Endothelial cell of umbilical vein (primary cell): ENCODE results near the gene INPP5A.

Source experiments
- EZH2 ChIP-seq: IDR thresholded peaks from 2 replicates; pipeline ENCODE4 v1.6.1; 2012; ENCODE audit warnings: borderline replicate concordance, low read depth, mild to moderate bottlenecking, moderate library complexity, low read length, inconsistent platforms; ENCODE audit not compliant: severe bottlenecking
- FOS ChIP-seq: IDR thresholded peaks from 2 replicates; pipeline ENCODE4 v1.6.1; 2011; ENCODE audit warnings: mild to moderate bottlenecking, low read length, moderate library complexity, borderline replicate concordance; ENCODE audit not compliant: insufficient read depth
- GATA2 ChIP-seq: IDR thresholded peaks from 2 replicates; pipeline ENCODE4 v1.7.0; 2011; ENCODE audit warnings: low read depth, mild to moderate bottlenecking, moderate library complexity, mixed read lengths, low read length; ENCODE audit not compliant: insufficient read length, insufficient read depth
- JUN ChIP-seq: IDR thresholded peaks from 2 replicates; pipeline ENCODE4 v1.6.1; 2011; ENCODE audit warnings: borderline replicate concordance, low read depth; ENCODE audit not compliant: insufficient read length, insufficient read depth
- MAX ChIP-seq: IDR thresholded peaks from 2 replicates; pipeline ENCODE4 v1.6.1; 2011; ENCODE audit not compliant: insufficient read depth, insufficient read length
- MYC ChIP-seq: IDR thresholded peaks from one replicate; pipeline ENCODE4 v1.6.1; 2011; ENCODE audit warnings: mild to moderate bottlenecking, low read depth, low read length
- POLR2A ChIP-seq: IDR thresholded peaks from 2 replicates; pipeline ENCODE4 v1.6.1; 2012; ENCODE audit warnings: low read depth, mild to moderate bottlenecking, control low read depth, low read length
- POLR2AphosphoS5 ChIP-seq: IDR thresholded peaks from 2 replicates; pipeline ENCODE4 v1.6.1; 2012; ENCODE audit warnings: low read depth, mild to moderate bottlenecking, control low read depth, low read length, moderate library complexity; ENCODE audit not compliant: insufficient read depth
- TF ChIP-seq, protein P1 (sequence below), 2 donors: IDR thresholded peaks; 1 replicate in 1 of 2; 2 replicates in 1 of 2; pipeline ENCODE4 v1.5.1; 2011; ENCODE audit warnings: low read length in 2 of 2, mild to moderate bottlenecking in 2 of 2, moderate library complexity in 2 of 2, control low read depth in 1 of 2, inconsistent platforms in 1 of 2, low read depth in 1 of 2; ENCODE audit not compliant: insufficient read depth in 1 of 2; ENCODE audit errors: extremely low read depth in 1 of 2

DNA sequence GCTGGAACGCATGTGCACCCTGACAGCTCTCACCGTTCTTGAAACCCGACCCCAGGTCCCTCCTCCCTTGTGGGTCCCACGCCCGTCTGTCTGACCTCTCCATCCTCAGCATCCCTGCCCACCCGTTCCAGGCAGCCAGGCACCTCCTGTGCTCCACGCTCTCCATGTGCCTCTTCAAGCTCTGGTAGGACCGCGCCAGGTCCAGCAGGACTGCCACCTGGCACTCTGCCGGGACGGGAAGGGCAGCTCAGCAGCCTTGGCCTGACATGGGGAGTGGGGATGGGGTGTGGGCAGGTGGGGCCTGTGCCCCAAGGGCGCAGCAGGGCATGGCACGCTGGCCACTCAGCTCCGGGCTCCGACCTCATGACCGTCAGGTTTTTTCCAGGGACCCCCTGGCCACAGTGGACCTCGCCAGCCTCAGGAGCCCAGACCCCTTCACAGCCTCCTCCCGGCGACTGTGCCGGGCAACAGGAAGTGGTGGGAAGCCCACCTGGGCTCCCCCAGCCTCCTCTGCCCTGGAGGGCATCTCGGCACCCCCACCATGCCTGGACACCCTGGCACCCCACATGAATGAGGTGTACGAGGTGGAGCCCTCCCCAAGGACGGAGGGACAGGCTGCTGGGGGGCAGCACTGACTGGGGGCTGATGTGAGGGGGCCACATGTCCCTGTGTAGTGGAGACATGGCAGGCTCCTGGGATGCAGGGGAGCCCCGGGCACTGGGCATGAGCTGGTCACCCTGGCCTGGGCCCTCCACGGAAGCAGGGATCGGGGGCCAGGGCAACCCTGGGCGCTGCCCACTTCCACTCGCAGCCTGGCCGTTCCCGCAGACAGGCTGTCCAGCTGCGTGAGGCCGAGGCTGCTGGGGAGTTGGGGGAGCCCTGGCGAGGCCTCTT is 273.5 kb downstream of the INPP5A start:
- TF ChIP-seq, protein P1, sequence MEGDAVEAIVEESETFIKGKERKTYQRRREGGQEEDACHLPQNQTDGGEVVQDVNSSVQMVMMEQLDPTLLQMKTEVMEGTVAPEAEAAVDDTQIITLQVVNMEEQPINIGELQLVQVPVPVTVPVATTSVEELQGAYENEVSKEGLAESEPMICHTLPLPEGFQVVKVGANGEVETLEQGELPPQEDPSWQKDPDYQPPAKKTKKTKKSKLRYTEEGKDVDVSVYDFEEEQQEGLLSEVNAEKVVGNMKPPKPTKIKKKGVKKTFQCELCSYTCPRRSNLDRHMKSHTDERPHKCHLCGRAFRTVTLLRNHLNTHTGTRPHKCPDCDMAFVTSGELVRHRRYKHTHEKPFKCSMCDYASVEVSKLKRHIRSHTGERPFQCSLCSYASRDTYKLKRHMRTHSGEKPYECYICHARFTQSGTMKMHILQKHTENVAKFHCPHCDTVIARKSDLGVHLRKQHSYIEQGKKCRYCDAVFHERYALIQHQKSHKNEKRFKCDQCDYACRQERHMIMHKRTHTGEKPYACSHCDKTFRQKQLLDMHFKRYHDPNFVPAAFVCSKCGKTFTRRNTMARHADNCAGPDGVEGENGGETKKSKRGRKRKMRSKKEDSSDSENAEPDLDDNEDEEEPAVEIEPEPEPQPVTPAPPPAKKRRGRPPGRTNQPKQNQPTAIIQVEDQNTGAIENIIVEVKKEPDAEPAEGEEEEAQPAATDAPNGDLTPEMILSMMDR (IDR thresholded peaks at IDR 0.05; ENCODE audit: extremely low read depth in 1 of 2, insufficient read depth in 1 of 2, low read depth in 1 of 2, low read length in 2 of 2) = no peak
- no peak for TF ChIP-seq EZH2
- TF ChIP-seq MYC = no peak
- no peak for TF ChIP-seq POLR2A
- TF ChIP-seq POLR2AphosphoS5 = no peak
- TF ChIP-seq MAX = no peak
- no peak for TF ChIP-seq GATA2
- no peak for TF ChIP-seq JUN
- TF ChIP-seq FOS = no peak
